22Rv1 (cell line): Measurements from ENCODE around the gene MOK.

Experiments used
- CTCF ChIP-seq: fragments of 450-650 bp; IDR thresholded peaks from 2 replicates; pipeline ENCODE4 v1.5.1; 2017; ENCODE audit warnings: mild to moderate bottlenecking
- ZFX ChIP-seq: fragments of 450-650 bp; IDR thresholded peaks from 2 replicates; pipeline ENCODE4 v1.6.1; 2017; ENCODE audit warnings: antibody characterized with exemption, borderline replicate concordance

GRCh38 chr14:102297436-102298170, 7.4 kb downstream of the MOK start:
- TF ChIP-seq CTCF (no peak), ZFX (no peak)
